GM18517 (cell line): ENCODE results near the gene RGS3.
A peak's percentile ranks its signal among the peaks of the same experiment; 100 is the strongest.

Experiments used
- ATAC-seq: cut with Tn5 transposase; IDR thresholded peaks from one replicate; pipeline ENCODE4 v1.9.1; 2021; ENCODE audit warnings: mild to moderate bottlenecking, moderate library complexity; ENCODE audit not compliant: unreplicated experiment

RGS3 gene

GRCh38 chr9:113568571-113569321 is 105.2 kb downstream of the RGS3 start:
- no peak for ATAC-seq

GRCh38 chr9:113569472-113570060 is 106.0 kb downstream of the RGS3 start:
- no peak for ATAC-seq

- ATAC-seq = no peak
These were observed 106.6 kb downstream of the RGS3 start for GRCh38 chr9:113570106-113570505.

- ATAC-seq = no peak
These were observed 107.5 kb downstream of the RGS3 start for GRCh38 chr9:113570749-113571711.

GRCh38 chr9:113572076-113572861 is 108.7 kb downstream of the RGS3 start:
- ATAC-seq = no peak

- no peak for ATAC-seq
These were observed 109.8 kb downstream of the RGS3 start for GRCh38 chr9:113573046-113573958.

GRCh38 chr9:113573959-113574352 is 110.4 kb downstream of the RGS3 start:
- ATAC-seq = no peak

GRCh38 chr9:113574441-113575262 is 111.1 kb downstream of the RGS3 start:
- ATAC-seq = no peak

GRCh38 chr9:113577525-113578261 is 114.2 kb downstream of the RGS3 start:
- ATAC-seq = no peak

GRCh38 chr9:113578279-113578865 is 114.8 kb downstream of the RGS3 start:
- ATAC-seq = no peak

- ATAC-seq = peak; percentile 56
These were observed 115.4 kb downstream of the RGS3 start for GRCh38 chr9:113578882-113579282.

- ATAC-seq = peak; percentile 18
These were observed 115.9 kb downstream of the RGS3 start for GRCh38 chr9:113579283-113580040.

- peak; percentile 16 for ATAC-seq
These were observed 116.8 kb downstream of the RGS3 start for GRCh38 chr9:113580041-113580953.

GRCh38 chr9:113580954-113581311 is 117.4 kb downstream of the RGS3 start:
- no peak for ATAC-seq

GRCh38 chr9:113581865-113582697 is 118.6 kb downstream of the RGS3 start:
- peak; percentile 83 for ATAC-seq
